ENCODE measurements around the gene FAT3.

DNA sequence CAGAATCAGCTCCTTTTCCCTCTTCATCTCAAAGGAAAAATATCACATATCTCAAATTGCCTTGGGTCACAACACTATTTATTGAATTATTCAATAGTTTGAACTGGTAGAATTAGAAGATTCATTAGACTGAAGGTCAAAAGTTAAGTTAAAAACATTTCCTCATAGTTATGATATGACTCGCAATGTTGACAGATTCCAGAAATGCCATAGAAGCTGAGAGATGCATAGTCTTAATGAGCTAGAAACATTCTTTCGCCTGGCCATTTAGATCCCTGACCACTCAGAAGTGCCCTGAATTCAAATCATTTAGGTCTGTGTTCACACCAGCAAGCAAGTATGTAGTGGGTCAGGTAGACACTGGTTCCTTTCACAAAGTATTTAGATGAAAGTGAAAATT, 44.4 kb downstream of the FAT3 start:
- TF ChIP-seq POLR2AphosphoS5 (IDR thresholded peaks at IDR 0.05; ENCODE audit: low read depth, low read length): no peak
- no peak for TF ChIP-seq POLR2A (IDR thresholded peaks at IDR 0.05; ENCODE audit: low read depth, low read length)
